Stimulated activated CD8-positive, alpha-beta memory T cell treated with anti-CD3 and anti-CD28 coated beads, Interleukin-12 subunit alpha, Interleukin-12 subunit beta, amount 100 ng/mL, for 24 hours (primary cell): ENCODE results near the gene LIM2.

ENCODE experiments used
- DNase-seq: peaks from one replicate; pipeline ENCODE4 v3.0.0-alpha.2; 2020; ENCODE audit errors: extremely low read depth

Gene LIM2

GRCh38 chr19:51339687-51340656 lies 47.8 kb downstream of the LIM2 start:
- DNase-seq = peak; percentile 93

GRCh38 chr19:51339313-51339686 lies 48.5 kb downstream of the LIM2 start:
- DNase-seq = no peak

GRCh38 chr19:51338563-51339312 lies 49.0 kb downstream of the LIM2 start:
- peak; percentile 69 for DNase-seq

GRCh38 chr19:51337861-51338562 lies 49.8 kb downstream of the LIM2 start:
- DNase-seq = no peak

GRCh38 chr19:51337141-51337860 lies 50.5 kb downstream of the LIM2 start:
- no peak for DNase-seq

- no peak for DNase-seq
Observed at GRCh38 chr19:51333836-51334460, 53.8 kb downstream of the LIM2 start.

- no peak for DNase-seq
Observed at GRCh38 chr19:51331716-51332115, 56.1 kb downstream of the LIM2 start.

- DNase-seq = no peak
Observed at GRCh38 chr19:51331193-51331592, 56.6 kb downstream of the LIM2 start.

- no peak for DNase-seq
Observed at GRCh38 chr19:51330366-51330765, 57.4 kb downstream of the LIM2 start.
